ENCODE results near the gene RASSF7.
"Not testable (repeated sequence)": the region's sequence is repeated elsewhere in the genome, so short reads cannot be mapped to it uniquely, and the experiment has no call there.

The RASSF7 gene

GRCh38 chr11:567629-568292 lies 7.0 kb downstream of the RASSF7 start:
- no peak for DNase-seq

GRCh38 chr11:568306-569157 lies 7.8 kb downstream of the RASSF7 start:
- peak; percentile 45 for DNase-seq

GRCh38 chr11:569158-569885 lies 8.6 kb downstream of the RASSF7 start:
- no peak for DNase-seq

- no peak for DNase-seq
These were observed 11.0 kb downstream of the RASSF7 start for GRCh38 chr11:571802-572185.

- no peak for DNase-seq
These were observed 12.5 kb downstream of the RASSF7 start for GRCh38 chr11:573146-573759.

- DNase-seq = not testable (repeated sequence)
These were observed 13.3 kb downstream of the RASSF7 start for GRCh38 chr11:574031-574570.

GRCh38 chr11:574632-575312 lies 14.0 kb downstream of the RASSF7 start:
- no peak for DNase-seq

GRCh38 chr11:575313-575995 lies 14.7 kb downstream of the RASSF7 start:
- no peak for DNase-seq

- peak; percentile 69 for DNase-seq
These were observed 15.4 kb downstream of the RASSF7 start, which contains the start of gene PHRF1 for GRCh38 chr11:575996-576768. PHRF1 (plus strand) TSS chr11:576470; CDS start chr11:581513, 5,043 bp downstream.

GRCh38 chr11:576811-577610 lies 16.2 kb downstream of the RASSF7 start:
- DNase-seq = no peak

- DNase-seq = no peak
These were observed 16.8 kb downstream of the RASSF7 start for GRCh38 chr11:577611-577894.

- DNase-seq = no peak
These were observed 17.7 kb downstream of the RASSF7 start for GRCh38 chr11:578276-579035.

- DNase-seq = no peak
These were observed 19.2 kb downstream of the RASSF7 start for GRCh38 chr11:579830-580601.

- DNase-seq = no peak
These were observed 20.6 kb downstream of the RASSF7 start for GRCh38 chr11:581342-581741.

GRCh38 chr11:581752-582151 lies 21.0 kb downstream of the RASSF7 start:
- DNase-seq = no peak

- no peak for DNase-seq
These were observed 23.5 kb downstream of the RASSF7 start for GRCh38 chr11:584287-584686.

- no peak for DNase-seq
These were observed 25.9 kb downstream of the RASSF7 start for GRCh38 chr11:586376-587316.

All from SIG-M5 (cell line).